ENCODE measurements around the gene MGAT3. TPM values are rescaled to one million over a fixed set of nuclear protein-coding genes. Genes with fewer than 3 reads are reported as not detected.
A peak's percentile ranks its signal among the peaks of the same experiment; 100 is the strongest.

MGAT3 gene
- polyA plus RNA-seq, 3 donors = 0.03 TPM; not detected in 2

DNA sequence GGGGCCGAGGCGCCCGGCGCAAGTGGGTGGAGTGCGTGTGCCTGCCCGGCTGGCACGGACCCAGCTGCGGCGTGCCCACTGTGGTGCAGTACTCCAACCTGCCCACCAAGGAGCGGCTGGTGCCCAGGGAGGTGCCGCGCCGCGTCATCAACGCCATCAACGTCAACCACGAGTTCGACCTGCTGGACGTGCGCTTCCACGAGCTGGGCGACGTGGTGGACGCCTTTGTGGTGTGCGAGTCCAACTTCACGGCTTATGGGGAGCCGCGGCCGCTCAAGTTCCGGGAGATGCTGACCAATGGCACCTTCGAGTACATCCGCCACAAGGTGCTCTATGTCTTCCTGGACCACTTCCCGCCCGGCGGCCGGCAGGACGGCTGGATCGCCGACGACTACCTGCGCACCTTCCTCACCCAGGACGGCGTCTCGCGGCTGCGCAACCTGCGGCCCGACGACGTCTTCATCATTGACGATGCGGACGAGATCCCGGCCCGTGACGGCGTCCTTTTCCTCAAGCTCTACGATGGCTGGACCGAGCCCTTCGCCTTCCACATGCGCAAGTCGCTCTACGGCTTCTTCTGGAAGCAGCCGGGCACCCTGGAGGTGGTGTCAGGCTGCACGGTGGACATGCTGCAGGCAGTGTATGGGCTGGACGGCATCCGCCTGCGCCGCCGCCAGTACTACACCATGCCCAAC, 31.2 kb downstream of the MGAT3 start:
- H3K4me2 ChIP-seq (replicated peaks; ENCODE audit: extremely low read depth, low read length, poor library complexity, severe bottlenecking) = no peak overlapping the region
- peak overlapping the region in 1 of 7 donors; percentile 87 for H3K27ac Mint-ChIP-seq

DNA sequence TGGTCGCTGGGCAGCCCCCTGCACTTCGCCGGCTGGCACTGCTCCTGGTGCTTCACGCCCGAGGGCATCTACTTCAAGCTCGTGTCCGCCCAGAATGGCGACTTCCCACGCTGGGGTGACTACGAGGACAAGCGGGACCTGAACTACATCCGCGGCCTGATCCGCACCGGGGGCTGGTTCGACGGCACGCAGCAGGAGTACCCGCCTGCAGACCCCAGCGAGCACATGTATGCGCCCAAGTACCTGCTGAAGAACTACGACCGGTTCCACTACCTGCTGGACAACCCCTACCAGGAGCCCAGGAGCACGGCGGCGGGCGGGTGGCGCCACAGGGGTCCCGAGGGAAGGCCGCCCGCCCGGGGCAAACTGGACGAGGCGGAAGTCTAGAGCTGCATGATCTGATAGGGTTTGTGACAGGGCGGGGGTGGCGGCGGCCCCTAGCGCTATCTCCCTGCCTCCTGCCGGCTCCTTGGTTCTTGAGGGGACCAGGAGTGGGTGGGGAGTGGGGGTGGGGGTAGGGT, 31.8 kb downstream of the MGAT3 start:
- Histone ChIP-seq H3K4me1 (ENCODE audit: control insufficient read depth in 1 of 2, insufficient read depth in 2 of 2, low read length in 2 of 2) (peaks cover 10 to 13% of the 10 kb centered on the region in 2 donors), H3K27me3 (ENCODE audit: control insufficient read depth in 2 of 2, insufficient read depth in 2 of 2, low read length in 2 of 2) (no peaks in the 10 kb centered on the region), H2AFZ (ENCODE audit: insufficient read depth, low read depth, low read length, poor library complexity, severe bottlenecking) (no peak overlapping the region), H3K4me2 (replicated peaks; ENCODE audit: extremely low read depth, low read length, poor library complexity, severe bottlenecking) (no peak overlapping the region), H3K9ac (ENCODE audit: insufficient read depth, low read length, poor library complexity, severe bottlenecking) (no peak overlapping the region), H3K36me3 (replicated peaks in 1 of 2; ENCODE audit: control insufficient read depth in 1 of 2, insufficient read depth in 2 of 2, low read length in 2 of 2) (no peaks in the 10 kb centered on the region), H3K4me3 (replicated peaks in 1 of 3; ENCODE audit: low read depth in 2 of 3, low read length in 3 of 3) (no peak overlapping the region), H3K27ac (ENCODE audit: low read depth in 1 of 2, low read length in 2 of 2) (no peak overlapping the region), H3K79me2 (ENCODE audit: insufficient read depth, low read length) (no peaks in the 10 kb centered on the region), H3K9me3 (replicated peaks in 1 of 2; ENCODE audit: control insufficient read depth in 1 of 2, insufficient read depth in 1 of 2, low read length in 2 of 2) (no peaks in the 10 kb centered on the region), H4K20me1 (ENCODE audit: insufficient read depth, low read length) (no peaks in the 10 kb centered on the region)
- TF ChIP-seq, protein P1, sequence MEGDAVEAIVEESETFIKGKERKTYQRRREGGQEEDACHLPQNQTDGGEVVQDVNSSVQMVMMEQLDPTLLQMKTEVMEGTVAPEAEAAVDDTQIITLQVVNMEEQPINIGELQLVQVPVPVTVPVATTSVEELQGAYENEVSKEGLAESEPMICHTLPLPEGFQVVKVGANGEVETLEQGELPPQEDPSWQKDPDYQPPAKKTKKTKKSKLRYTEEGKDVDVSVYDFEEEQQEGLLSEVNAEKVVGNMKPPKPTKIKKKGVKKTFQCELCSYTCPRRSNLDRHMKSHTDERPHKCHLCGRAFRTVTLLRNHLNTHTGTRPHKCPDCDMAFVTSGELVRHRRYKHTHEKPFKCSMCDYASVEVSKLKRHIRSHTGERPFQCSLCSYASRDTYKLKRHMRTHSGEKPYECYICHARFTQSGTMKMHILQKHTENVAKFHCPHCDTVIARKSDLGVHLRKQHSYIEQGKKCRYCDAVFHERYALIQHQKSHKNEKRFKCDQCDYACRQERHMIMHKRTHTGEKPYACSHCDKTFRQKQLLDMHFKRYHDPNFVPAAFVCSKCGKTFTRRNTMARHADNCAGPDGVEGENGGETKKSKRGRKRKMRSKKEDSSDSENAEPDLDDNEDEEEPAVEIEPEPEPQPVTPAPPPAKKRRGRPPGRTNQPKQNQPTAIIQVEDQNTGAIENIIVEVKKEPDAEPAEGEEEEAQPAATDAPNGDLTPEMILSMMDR (IDR thresholded peaks at IDR 0.05) = no peak
- intact Hi-C loops (cut with micrococcal nuclease) = no loop called here
- no peak for DNase-seq
- Mint-ChIP-seq H3K9me3 (peaks cover 0 to 2% (median 0%) of the 10 kb centered on the region in 7 donors), H3K4me1 (peaks cover 16% of the 10 kb centered on the region), H3K27me3 (ENCODE audit: low read depth in 3 of 3) (peaks cover 1 to 4% (median 4%) of the 10 kb centered on the region in 3 donors), H3K36me3 (no peaks in the 10 kb centered on the region), H3K4me3 (no peak overlapping the region), H3K27ac (peak overlapping the region in 1 of 7 donors; percentile 87)
- whole genome bisulfite sequencing (ENCODE audit: insufficient coverage) = 98% methylated on average over 30 of the region's 39 CpGs

More for the DNA sequence above, 31.2 kb downstream of the MGAT3 start:
- H2AFZ ChIP-seq (ENCODE audit: insufficient read depth, low read depth, low read length, poor library complexity, severe bottlenecking) = no peak overlapping the region
- no peak overlapping the region for H3K4me3 ChIP-seq (replicated peaks in 1 of 3; ENCODE audit: low read depth in 2 of 3, low read length in 3 of 3)
- H3K9me3 ChIP-seq (replicated peaks in 1 of 2; ENCODE audit: control insufficient read depth in 1 of 2, insufficient read depth in 1 of 2, low read length in 2 of 2) = no peaks in the 10 kb centered on the region
- intact Hi-C loops (cut with micrococcal nuclease) = no loop called here
- H3K27me3 ChIP-seq (ENCODE audit: control insufficient read depth in 2 of 2, insufficient read depth in 2 of 2, low read length in 2 of 2) = no peaks in the 10 kb centered on the region
- no peak overlapping the region for H3K9ac ChIP-seq (ENCODE audit: insufficient read depth, low read length, poor library complexity, severe bottlenecking)
- Mint-ChIP-seq H3K36me3 (no peaks in the 10 kb centered on the region), H3K27me3 (ENCODE audit: low read depth in 3 of 3) (peaks cover 3 to 4% (median 4%) of the 10 kb centered on the region in 3 donors), H3K4me3 (no peak overlapping the region), H3K4me1 (peaks cover 12% of the 10 kb centered on the region), H3K9me3 (peaks cover 0 to 2% (median 0%) of the 10 kb centered on the region in 7 donors)
- no peaks in the 10 kb centered on the region for H3K36me3 ChIP-seq (replicated peaks in 1 of 2; ENCODE audit: control insufficient read depth in 1 of 2, insufficient read depth in 2 of 2, low read length in 2 of 2)
- peaks cover 10% of the 10 kb centered on the region in 2 donors for H3K4me1 ChIP-seq (ENCODE audit: control insufficient read depth in 1 of 2, insufficient read depth in 2 of 2, low read length in 2 of 2)
- TF ChIP-seq, protein P1 (IDR thresholded peaks at IDR 0.05) = no peak
- H4K20me1 ChIP-seq (ENCODE audit: insufficient read depth, low read length) = no peaks in the 10 kb centered on the region
- 97% methylated on average over 62 of the region's 70 CpGs for WGBS (ENCODE audit: insufficient coverage)
- H3K27ac ChIP-seq (ENCODE audit: low read depth in 1 of 2, low read length in 2 of 2) = no peak overlapping the region
- no peak for DNase-seq
- H3K79me2 ChIP-seq (ENCODE audit: insufficient read depth, low read length) = no peaks in the 10 kb centered on the region
